ENCODE measurements around the gene RABAC1. TPM values are rescaled to one million over a fixed set of nuclear protein-coding genes. Genes with fewer than 3 reads are reported as not detected.

Gene RABAC1
- total RNA-seq, 1 donor from 2014 or later = 41.3 TPM

GRCh38 chr19:41936416-41936850, 22.7 kb downstream of the RABAC1 start:
- intact Hi-C loops (cut with micrococcal nuclease) = no loop called here
- Mint-ChIP-seq H3K4me1 (ENCODE audit: low read depth) (peaks cover 38% of the 10 kb centered on the region), H3K27ac (peak overlapping the region; percentile 40), H3K4me3 (peak overlapping the region; percentile 16), H3K36me3 (ENCODE audit: low read depth) (no peaks in the 10 kb centered on the region), H3K27me3 (ENCODE audit: insufficient read depth) (peaks cover 26% of the 10 kb centered on the region), H3K9me3 (no peaks in the 10 kb centered on the region)
- no peak for DNase-seq (ENCODE audit: low spot score)

GRCh38 chr19:41935760-41936415, 23.2 kb downstream of the RABAC1 start:
- Mint-ChIP-seq H3K4me3 (no peak overlapping the region), H3K27ac (peak overlapping the region; percentile 35), H3K27me3 (ENCODE audit: insufficient read depth) (peaks cover 26% of the 10 kb centered on the region), H3K36me3 (ENCODE audit: low read depth) (no peaks in the 10 kb centered on the region), H3K9me3 (no peaks in the 10 kb centered on the region), H3K4me1 (ENCODE audit: low read depth) (peaks cover 35% of the 10 kb centered on the region)
- intact Hi-C loops (cut with micrococcal nuclease) = loop anchor here (1.0 kb wide), 2 partner anchors 15 to 63 kb away; no protein-coding TSS in a partner anchor
- DNase-seq (ENCODE audit: low spot score) = no peak

DNA sequence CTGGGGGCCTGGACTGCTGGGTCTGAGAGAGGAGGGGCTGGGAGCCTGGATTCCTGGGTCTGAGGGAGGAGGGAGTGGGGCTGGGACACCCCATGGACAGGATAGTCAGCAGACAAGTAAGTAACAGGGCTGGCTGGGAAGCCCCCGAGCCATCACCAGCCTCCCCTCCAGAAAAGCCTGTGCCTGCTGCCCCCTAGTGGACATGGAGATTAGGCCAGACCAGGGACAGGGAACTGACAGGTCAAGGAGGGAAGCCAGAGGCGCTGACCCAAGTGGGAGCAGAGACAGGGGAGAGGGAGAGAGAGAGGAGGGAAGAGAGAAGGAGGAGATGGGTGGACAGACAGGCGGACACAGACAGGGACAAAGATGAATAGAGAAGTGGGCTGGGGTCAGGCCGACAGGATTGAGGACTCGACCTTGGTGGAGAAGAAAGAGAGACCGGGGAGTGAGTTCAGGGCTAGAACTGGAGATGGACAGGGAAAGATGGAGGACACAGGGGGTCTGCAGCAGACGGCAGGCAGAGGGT, 24.2 kb downstream of the RABAC1 start:
- intact Hi-C loops (cut with micrococcal nuclease) = loop anchor here (1.0 kb wide), 2 partner anchors 16 to 62 kb away; no protein-coding TSS in a partner anchor
- Mint-ChIP-seq H3K4me1 (ENCODE audit: low read depth) (peaks cover 44% of the 10 kb centered on the region), H3K27ac (peak overlapping the region; percentile 77), H3K4me3 (peak overlapping the region; percentile 13), H3K9me3 (no peaks in the 10 kb centered on the region), H3K36me3 (ENCODE audit: low read depth) (no peaks in the 10 kb centered on the region), H3K27me3 (ENCODE audit: insufficient read depth) (peaks cover 24% of the 10 kb centered on the region)
- DNase-seq (ENCODE audit: low spot score) = peak; percentile 61

- peaks cover 52% of the 10 kb centered on the region for H3K4me1 Mint-ChIP-seq (ENCODE audit: low read depth)
- intact Hi-C loops (cut with micrococcal nuclease) = no loop called here
- H3K4me3 Mint-ChIP-seq = peak overlapping the region; percentile 2
- no peaks in the 10 kb centered on the region for H3K36me3 Mint-ChIP-seq (ENCODE audit: low read depth)
- peak overlapping the region; percentile 53 for H3K27ac Mint-ChIP-seq
- H3K9me3 Mint-ChIP-seq = no peaks in the 10 kb centered on the region
- peaks cover 24% of the 10 kb centered on the region for H3K27me3 Mint-ChIP-seq (ENCODE audit: insufficient read depth)
- no peak for DNase-seq (ENCODE audit: low spot score)
These were observed 25.3 kb downstream of the RABAC1 start for GRCh38 chr19:41933693-41934426.

DNA sequence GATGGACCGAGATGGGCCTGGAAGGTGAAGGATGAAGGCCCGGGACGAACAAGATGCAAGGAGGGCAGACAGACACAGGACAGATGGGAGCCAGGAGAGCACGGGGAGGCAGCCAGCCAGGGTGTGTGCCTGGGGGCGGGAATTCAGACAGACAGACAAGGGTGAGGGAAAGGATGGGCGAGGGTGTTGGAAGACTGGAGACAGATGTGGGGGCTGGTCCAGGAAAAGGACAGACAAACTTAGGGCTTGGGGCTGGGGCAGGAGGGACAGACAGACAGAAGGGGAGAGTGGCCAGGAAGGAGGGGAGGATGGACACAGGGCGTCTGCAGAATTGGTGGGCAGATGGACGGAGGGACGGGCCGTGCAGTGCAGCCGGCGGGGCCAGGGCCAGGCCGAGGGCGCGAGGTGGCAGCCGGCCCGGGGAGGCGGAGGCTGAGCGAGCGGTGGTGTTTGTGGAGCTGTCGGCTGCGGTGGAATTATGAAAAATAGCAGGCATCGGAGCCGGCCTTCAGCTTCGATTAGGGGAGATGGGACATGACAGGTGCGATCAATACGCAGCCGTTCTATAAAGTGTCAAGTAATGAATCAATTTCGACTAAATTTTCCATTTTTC, 26.3 kb downstream of the RABAC1 start:
- Mint-ChIP-seq H3K36me3 (ENCODE audit: low read depth) (no peaks in the 10 kb centered on the region), H3K27ac (no peak overlapping the region), H3K4me1 (ENCODE audit: low read depth) (peaks cover 54% of the 10 kb centered on the region), H3K27me3 (ENCODE audit: insufficient read depth) (peaks cover 24% of the 10 kb centered on the region), H3K9me3 (no peaks in the 10 kb centered on the region), H3K4me3 (no peak overlapping the region)
- intact Hi-C loops (cut with micrococcal nuclease) = no loop called here
- DNase-seq (ENCODE audit: low spot score) = no peak

DNA sequence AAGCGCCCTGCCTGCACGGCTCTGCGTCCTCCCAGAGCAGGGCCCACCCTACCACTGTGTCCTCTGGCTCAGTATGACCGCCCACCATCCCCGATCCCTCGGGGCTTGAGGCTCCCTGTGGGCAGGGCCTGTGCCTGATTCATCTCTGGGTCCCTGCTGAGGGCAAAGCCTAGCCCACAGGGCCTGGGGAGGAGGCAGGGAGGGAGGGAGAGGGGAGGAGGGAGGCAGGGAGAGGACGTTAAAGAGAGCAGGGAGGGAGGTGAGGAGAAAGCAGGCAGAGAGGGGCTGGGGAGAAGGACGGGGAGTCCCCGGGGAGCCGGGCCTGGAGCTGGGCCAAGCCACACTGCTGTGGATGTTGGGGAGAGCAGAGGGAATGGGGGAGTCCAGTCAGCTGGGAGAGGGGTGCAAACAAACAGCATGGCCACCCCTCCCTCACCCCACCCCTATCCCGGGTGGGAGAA, 26.8 kb downstream of the RABAC1 start:
- DNase-seq (ENCODE audit: low spot score) = no peak
- Mint-ChIP-seq H3K27ac (no peak overlapping the region), H3K9me3 (no peaks in the 10 kb centered on the region), H3K27me3 (ENCODE audit: insufficient read depth) (peaks cover 24% of the 10 kb centered on the region), H3K4me3 (no peak overlapping the region), H3K36me3 (ENCODE audit: low read depth) (no peaks in the 10 kb centered on the region), H3K4me1 (ENCODE audit: low read depth) (peaks cover 50% of the 10 kb centered on the region)
- intact Hi-C loops (cut with micrococcal nuclease) = no loop called here

- no peak for DNase-seq (ENCODE audit: low spot score)
- H3K36me3 Mint-ChIP-seq (ENCODE audit: low read depth) = no peaks in the 10 kb centered on the region
- intact Hi-C loops (cut with micrococcal nuclease) = no loop called here
- H3K4me1 Mint-ChIP-seq (ENCODE audit: low read depth) = peaks cover 41% of the 10 kb centered on the region
- no peak overlapping the region for H3K4me3 Mint-ChIP-seq
- peaks cover 18% of the 10 kb centered on the region for H3K27me3 Mint-ChIP-seq (ENCODE audit: insufficient read depth)
- H3K9me3 Mint-ChIP-seq = no peaks in the 10 kb centered on the region
- no peak overlapping the region for H3K27ac Mint-ChIP-seq
These were observed 28.1 kb downstream of the RABAC1 start for GRCh38 chr19:41930926-41931592.

DNA sequence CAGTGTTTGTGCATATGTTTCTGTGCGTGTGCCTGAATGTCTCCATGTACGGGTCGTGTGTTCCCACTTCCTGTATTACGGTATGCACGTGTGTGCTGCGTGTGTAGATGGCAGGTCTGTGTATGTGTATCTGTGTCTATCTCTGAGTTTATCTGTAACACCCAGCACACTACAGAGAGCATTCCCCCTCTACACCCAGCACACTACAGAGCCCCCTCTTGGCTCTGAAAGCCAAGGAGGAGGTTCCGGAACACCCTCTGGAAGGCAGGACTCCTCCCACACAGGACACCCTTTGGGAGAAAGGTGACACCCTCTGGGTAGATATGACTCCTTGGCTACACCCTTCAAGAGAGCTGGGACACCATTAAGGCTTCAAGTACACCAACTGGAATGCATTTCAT, 28.8 kb downstream of the RABAC1 start:
- H3K27me3 Mint-ChIP-seq (ENCODE audit: insufficient read depth) = peaks cover 18% of the 10 kb centered on the region
- no peaks in the 10 kb centered on the region for H3K36me3 Mint-ChIP-seq (ENCODE audit: low read depth)
- H3K4me1 Mint-ChIP-seq (ENCODE audit: low read depth) = peaks cover 38% of the 10 kb centered on the region
- H3K4me3 Mint-ChIP-seq = peak overlapping the region; percentile 64
- DNase-seq (ENCODE audit: low spot score) = no peak
- intact Hi-C loops (cut with micrococcal nuclease) = no loop called here
- H3K9me3 Mint-ChIP-seq = no peaks in the 10 kb centered on the region
- H3K27ac Mint-ChIP-seq = peak overlapping the region; percentile 57

DNA sequence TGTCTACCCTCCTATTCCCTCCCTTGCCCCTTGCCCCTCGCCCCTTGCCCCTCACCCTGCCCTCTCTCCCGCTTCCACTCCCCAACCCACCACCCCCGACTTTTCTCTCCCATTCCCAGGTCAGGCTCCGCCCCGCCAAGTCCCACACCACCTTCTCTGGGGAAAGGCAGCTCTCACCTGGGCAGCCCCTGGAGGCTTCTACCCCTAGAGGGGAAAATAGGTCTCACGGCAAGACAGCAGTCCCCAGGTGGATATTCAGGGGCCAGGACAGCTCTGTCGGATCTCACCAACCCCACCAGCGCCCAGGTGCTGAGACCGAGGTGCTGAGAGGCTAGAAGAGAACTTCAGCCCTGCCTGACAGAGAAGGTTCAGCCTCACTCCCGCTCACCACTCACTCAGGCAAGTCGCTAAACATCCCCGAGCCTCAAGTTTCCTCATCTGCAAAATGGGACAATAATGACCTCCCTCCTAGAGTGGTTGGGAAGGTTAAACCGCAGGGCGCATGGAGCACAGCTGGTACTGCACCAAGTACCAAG, 29.5 kb downstream of the RABAC1 start:
- peak overlapping the region; percentile 88 for H3K4me3 Mint-ChIP-seq
- peaks cover 11% of the 10 kb centered on the region for H3K27me3 Mint-ChIP-seq (ENCODE audit: insufficient read depth)
- peak overlapping the region; percentile 88 for H3K27ac Mint-ChIP-seq
- intact Hi-C loops (cut with micrococcal nuclease) = loop anchor here (1.0 to 2.0 kb wide), 3 partner anchors 15 to 42 kb away; no protein-coding TSS in a partner anchor
- no peaks in the 10 kb centered on the region for H3K36me3 Mint-ChIP-seq (ENCODE audit: low read depth)
- DNase-seq (ENCODE audit: low spot score) = no peak
- no peaks in the 10 kb centered on the region for H3K9me3 Mint-ChIP-seq
- peaks cover 31% of the 10 kb centered on the region for H3K4me1 Mint-ChIP-seq (ENCODE audit: low read depth)

DNA sequence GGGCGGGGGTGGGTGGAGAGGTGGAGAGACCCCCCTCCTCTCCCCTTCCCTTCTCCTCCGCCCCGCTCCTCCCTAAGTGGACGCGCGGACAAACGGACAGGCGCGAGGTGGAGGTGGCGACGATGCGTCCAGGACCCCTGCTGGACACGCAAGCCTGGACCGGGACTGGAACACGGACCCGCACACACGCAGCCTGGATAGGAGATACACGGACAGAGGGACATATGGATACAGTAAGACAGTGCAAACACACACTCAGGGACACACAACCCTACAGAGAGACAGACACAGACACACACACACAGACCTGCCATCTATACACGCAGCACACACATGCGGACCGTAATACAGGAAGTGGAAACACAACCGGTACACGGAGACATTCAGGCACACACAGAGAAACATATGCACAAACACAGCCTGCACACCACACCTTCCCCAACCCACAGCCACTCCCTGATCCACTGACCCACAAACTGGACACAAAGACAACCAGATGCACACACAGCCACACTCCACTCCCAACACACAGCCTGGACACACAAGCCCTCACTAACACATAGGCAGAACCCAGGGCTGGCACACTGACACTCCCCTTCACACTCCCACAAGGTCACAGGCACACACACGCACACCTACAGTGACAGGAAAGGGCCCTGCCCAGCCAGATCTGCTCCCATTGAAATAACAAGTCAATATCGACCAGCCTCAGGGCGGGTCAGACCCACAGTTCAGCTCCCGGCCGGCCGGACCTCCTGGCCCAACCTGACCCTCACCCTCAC, 30.2 kb downstream of the RABAC1 start:
- Mint-ChIP-seq H3K27ac (peak overlapping the region; percentile 88), H3K36me3 (ENCODE audit: low read depth) (no peaks in the 10 kb centered on the region), H3K27me3 (ENCODE audit: insufficient read depth) (peaks cover 11% of the 10 kb centered on the region), H3K4me3 (peak overlapping the region; percentile 88), H3K4me1 (ENCODE audit: low read depth) (peaks cover 27% of the 10 kb centered on the region), H3K9me3 (no peaks in the 10 kb centered on the region)
- intact Hi-C loops (cut with micrococcal nuclease) = loop anchor here (1.0 to 2.0 kb wide), 3 partner anchors 14 to 42 kb away; no protein-coding TSS in a partner anchor
- DNase-seq (ENCODE audit: low spot score) = no peak

DNA sequence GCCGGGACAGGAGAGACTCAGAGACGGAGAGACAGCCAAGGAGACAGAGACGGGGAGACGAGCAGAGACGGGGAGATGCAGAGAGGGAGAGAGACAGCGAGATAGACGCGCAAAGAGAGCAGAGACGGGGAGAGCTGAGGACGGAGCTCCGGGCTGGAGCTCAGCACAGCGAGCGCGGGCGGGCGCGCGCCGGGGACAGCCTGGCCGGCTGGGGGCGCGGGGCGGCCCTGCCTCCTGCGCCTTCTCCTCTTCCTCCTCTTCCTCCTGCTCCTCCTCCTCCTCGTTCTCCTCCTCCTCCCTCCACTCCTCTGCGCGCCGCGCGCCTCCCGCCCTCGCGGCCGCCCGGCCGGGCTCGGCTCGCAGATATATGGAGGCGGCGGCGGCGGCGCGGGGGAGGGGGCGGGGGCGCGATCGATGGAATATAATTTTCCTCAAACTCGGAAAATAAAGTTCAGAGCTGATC, 30.9 kb downstream of the RABAC1 start, which contains the start of gene ERFL:
Gene ERFL (minus strand): TSS at position 229 of the 463 bp plus-strand sequence. CDS start 15,530 bp downstream, outside the sequence.
- no peak for DNase-seq (ENCODE audit: low spot score)
- intact Hi-C loops (cut with micrococcal nuclease) = loop anchor here (2.0 kb wide), 1 partner anchor 13 kb away; no protein-coding TSS in a partner anchor
- peak within 1 kb of the TSS; percentile 88 for H3K27ac Mint-ChIP-seq

More for the DNA sequence above, 30.9 kb downstream of the RABAC1 start, which contains the start of gene ERFL:
- Mint-ChIP-seq H3K36me3 (ENCODE audit: low read depth) (peaks cover 2% of the 10 kb centered on the region), H3K27me3 (ENCODE audit: insufficient read depth) (peaks cover 4% of the 10 kb centered on the region), H3K4me1 (ENCODE audit: low read depth) (peaks cover 24% of the 10 kb centered on the region), H3K4me3 (peak within 1 kb of the TSS; percentile 88), H3K9me3 (no peaks in the 10 kb centered on the region)
